LNCaP clone FGC (cell line): ENCODE results near the gene KRT39.
"Not testable (repeated sequence)": the region's sequence is repeated elsewhere in the genome, so short reads cannot be mapped to it uniquely, and the experiment has no call there.

Experiments used
- DNase-seq: peaks from one replicate; pipeline ENCODE4 v3.0.0-alpha.2; 2011; ENCODE audit warnings: low read depth
- H3K4me3 ChIP-seq: 2 replicates; pipeline ENCODE4 v1.5.1; 2011; ENCODE audit warnings: mild to moderate bottlenecking, low read depth, low read length, control low read depth
- CTCF ChIP-seq: IDR thresholded peaks from 2 replicates; pipeline ENCODE4 v1.5.1; 2012; ENCODE audit warnings: mild to moderate bottlenecking; ENCODE audit not compliant: control insufficient read depth, insufficient read depth; ENCODE audit errors: extremely low read depth

Gene KRT39

GRCh38 chr17:40936437-40936971, 30.2 kb downstream of the KRT39 start:
- DNase-seq: no peak
- H3K4me3 ChIP-seq: no peak overlapping the region
- TF ChIP-seq CTCF: no peak

GRCh38 chr17:40935624-40936023, 31.1 kb downstream of the KRT39 start:
- DNase-seq: no peak
- H3K4me3 ChIP-seq: no peak overlapping the region
- no peak for TF ChIP-seq CTCF

DNA sequence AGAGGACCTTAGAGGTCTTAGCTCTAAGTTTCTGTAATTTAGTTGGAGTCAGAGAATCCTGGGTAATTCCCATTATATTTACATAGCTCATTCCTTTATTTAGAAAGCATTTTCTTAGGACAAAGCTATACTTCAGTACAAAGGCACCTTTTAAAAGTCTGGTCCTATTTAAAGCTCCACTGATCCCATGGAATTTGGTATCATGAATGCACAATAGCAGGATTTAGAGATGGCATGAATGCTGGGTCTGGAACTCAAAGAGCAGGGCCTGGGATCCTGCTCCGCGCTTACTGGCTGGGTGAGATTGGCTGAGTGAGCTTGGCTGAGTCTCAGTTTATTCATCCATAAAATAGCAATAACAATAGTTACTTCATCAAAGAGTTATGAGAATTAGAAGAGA, 34.1 kb downstream of the KRT39 start:
- no peak for TF ChIP-seq CTCF

DNA sequence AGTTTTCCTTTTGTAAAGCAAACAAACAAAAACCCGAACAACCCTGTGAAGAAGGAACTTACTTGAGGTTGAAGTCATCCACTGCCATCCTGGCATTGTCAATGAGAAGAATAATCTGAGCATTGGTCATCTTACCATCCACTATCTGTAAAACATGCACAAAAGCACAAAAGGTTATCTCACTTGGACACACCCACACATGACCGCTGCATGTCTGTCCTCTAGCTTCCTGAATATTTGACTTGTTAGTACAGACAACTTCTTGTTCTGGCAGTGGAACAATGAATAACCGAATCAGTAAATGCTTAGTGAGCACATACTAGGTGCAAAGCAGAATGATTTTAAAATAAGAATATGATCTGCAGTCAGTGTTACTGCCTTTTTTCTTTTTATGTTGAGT, 35.4 kb downstream of the KRT39 start:
- TF ChIP-seq CTCF: no peak
- no peak for DNase-seq
- no peak overlapping the region for H3K4me3 ChIP-seq

More for the DNA sequence above, 34.1 kb downstream of the KRT39 start:
- H3K4me3 ChIP-seq: no peak overlapping the region
- DNase-seq: no peak

GRCh38 chr17:40926341-40926740, 40.4 kb downstream of the KRT39 start:
- DNase-seq: no peak
- no peak for TF ChIP-seq CTCF
- no peak overlapping the region for H3K4me3 ChIP-seq

GRCh38 chr17:40922239-40922638, 44.5 kb downstream of the KRT39 start:
- no peak overlapping the region for H3K4me3 ChIP-seq
- no peak for TF ChIP-seq CTCF
- DNase-seq: no peak

DNA sequence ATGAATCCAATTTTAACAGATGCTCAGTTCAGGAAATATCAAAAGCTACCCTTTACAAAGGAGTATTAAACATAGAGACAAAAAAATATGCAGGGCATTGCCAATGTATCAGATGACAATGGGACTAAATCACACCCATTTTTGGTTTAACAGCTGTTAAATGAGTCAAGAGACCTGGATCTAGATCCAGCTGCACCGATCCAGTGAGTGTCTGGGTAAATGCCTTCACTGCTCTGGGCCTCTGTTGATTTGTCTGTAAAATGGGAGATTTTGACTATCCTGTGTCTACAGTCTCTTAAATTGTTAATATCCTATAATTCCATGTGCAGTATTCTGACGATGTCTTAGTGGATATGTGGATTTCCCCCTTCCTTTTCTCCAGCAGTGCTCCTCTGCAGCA, 45.7 kb downstream of the KRT39 start:
- H3K4me3 ChIP-seq: no peak overlapping the region
- no peak for DNase-seq
- no peak for TF ChIP-seq CTCF

GRCh38 chr17:40917116-40917515, 49.6 kb downstream of the KRT39 start:
- not testable (repeated sequence) for DNase-seq, H3K4me3 ChIP-seq
